ENCODE results near the gene POLE2. TPM values are rescaled to one million over a fixed set of nuclear protein-coding genes. Genes with fewer than 3 reads are reported as not detected.

POLE2 gene
- total RNA-seq, 4 donors from 2014 or later, result 5.7 to 9.2 TPM; not detected in 2

GRCh38 chr14:49686425-49686824 lies 1.6 kb downstream of the POLE2 start:
- DNase-seq, result no peak
- no peaks in the 10 kb centered on the region for H3K36me3 ChIP-seq
- peaks cover 0 to 13% (median 5%) of the 10 kb centered on the region in 4 donors for H3K4me1 ChIP-seq
- H3K9me3 ChIP-seq, result no peaks in the 10 kb centered on the region
- no peak overlapping the region for H3K4me3 ChIP-seq
- intact Hi-C loops (cut with DNase I; ENCODE audit: low total_unique reads) (no loop called here), in situ Hi-C loops (cut with MboI; ENCODE audit: low pct_ligation_motif_present in 1 of 4, low pct_unique_long_range_greater_than_20kb in 1 of 4, low sequenced_read_pairs in 3 of 4) (no loop called here)
- TF ChIP-seq EP300 (IDR thresholded peaks at IDR 0.05; ENCODE audit: low read depth) (no peak), POLR2AphosphoS5 (IDR thresholded peaks at IDR 0.05) (no peak), CTCF (IDR thresholded peaks at IDR 0.05) (no peak), POLR2A (IDR thresholded peaks at IDR 0.05) (no peak)
- H3K27me3 ChIP-seq, result no peaks in the 10 kb centered on the region
- H3K27ac ChIP-seq, result no peak overlapping the region
- 95 to 98% methylated on average over 3 to 4 of the region's 4 CpGs for WGBS, 2 donors (ENCODE audit: low coverage in 1 of 2)

GRCh38 chr14:49679271-49679670 lies 8.7 kb downstream of the POLE2 start:
- in situ Hi-C loops (cut with MboI; ENCODE audit: low pct_ligation_motif_present in 1 of 4, low pct_unique_long_range_greater_than_20kb in 1 of 4, low sequenced_read_pairs in 3 of 4), result no loop called here

GRCh38 chr14:49677643-49678042 lies 10.4 kb downstream of the POLE2 start:
- in situ Hi-C loops (cut with MboI; ENCODE audit: low pct_ligation_motif_present in 1 of 4, low pct_unique_long_range_greater_than_20kb in 1 of 4, low sequenced_read_pairs in 3 of 4), result no loop called here
- H3K27ac ChIP-seq, result no peak overlapping the region
- WGBS, 2 donors (ENCODE audit: low coverage in 1 of 2), result 96 to 100% methylated on average over 1 to 4 of the region's 4 CpGs
- H3K9me3 ChIP-seq, result no peaks in the 10 kb centered on the region
- intact Hi-C loops (cut with DNase I; ENCODE audit: low total_unique reads), result no loop called here
- no peak for DNase-seq
- TF ChIP-seq POLR2A (IDR thresholded peaks at IDR 0.05), result no peak
- no peak for TF ChIP-seq CTCF (IDR thresholded peaks at IDR 0.05)
- TF ChIP-seq EP300 (IDR thresholded peaks at IDR 0.05; ENCODE audit: low read depth), result no peak
- no peak for TF ChIP-seq POLR2AphosphoS5 (IDR thresholded peaks at IDR 0.05)
- no peaks in the 10 kb centered on the region for H3K36me3 ChIP-seq
- H3K27me3 ChIP-seq, result no peaks in the 10 kb centered on the region
- H3K4me3 ChIP-seq, result no peak overlapping the region
- no peaks in the 10 kb centered on the region for H3K4me1 ChIP-seq

More at GRCh38 chr14:49679271-49679670, 8.7 kb downstream of the POLE2 start:
- 68 to 74% methylated on average over 2 of the region's 2 CpGs for WGBS, 2 donors (ENCODE audit: low coverage in 1 of 2)
- H3K9me3 ChIP-seq, result no peaks in the 10 kb centered on the region
- no peaks in the 10 kb centered on the region for H3K4me1 ChIP-seq
- TF ChIP-seq CTCF (IDR thresholded peaks at IDR 0.05) (no peak), EP300 (IDR thresholded peaks at IDR 0.05; ENCODE audit: low read depth) (no peak), POLR2A (IDR thresholded peaks at IDR 0.05) (no peak), POLR2AphosphoS5 (IDR thresholded peaks at IDR 0.05) (no peak)
- no peaks in the 10 kb centered on the region for H3K36me3 ChIP-seq
- no peaks in the 10 kb centered on the region for H3K27me3 ChIP-seq
- intact Hi-C loops (cut with DNase I; ENCODE audit: low total_unique reads), result no loop called here
- no peak overlapping the region for H3K4me3 ChIP-seq
- H3K27ac ChIP-seq, result no peak overlapping the region
- DNase-seq, result no peak

- 78 to 83% methylated on average over 2 of the region's 2 CpGs for WGBS, 2 donors (ENCODE audit: low coverage in 1 of 2)
- intact Hi-C loops (cut with DNase I; ENCODE audit: low total_unique reads), result no loop called here
These were observed 14.4 kb downstream of the POLE2 start for GRCh38 chr14:49673586-49673985.

More at GRCh38 chr14:49673586-49673985, 14.4 kb downstream of the POLE2 start:
- no peak overlapping the region for H3K27ac ChIP-seq
- no peak overlapping the region for H3K4me3 ChIP-seq
- no peaks in the 10 kb centered on the region for H3K4me1 ChIP-seq
- no peak for DNase-seq
- no peak for TF ChIP-seq CTCF (IDR thresholded peaks at IDR 0.05)
- H3K36me3 ChIP-seq, result no peaks in the 10 kb centered on the region
- in situ Hi-C loops (cut with MboI; ENCODE audit: low pct_ligation_motif_present in 1 of 4, low pct_unique_long_range_greater_than_20kb in 1 of 4, low sequenced_read_pairs in 3 of 4), result no loop called here
- H3K27me3 ChIP-seq, result no peaks in the 10 kb centered on the region
- no peaks in the 10 kb centered on the region for H3K9me3 ChIP-seq
